Kidney (tissue), 14 donors: ENCODE data around the gene PWP1. TPM values are rescaled to one million over a fixed set of nuclear protein-coding genes. Genes with fewer than 3 reads are reported as not detected.

ENCODE experiments used
- DNase-seq, 5 donors: peaks; one replicate each; pipeline ENCODE4 v3.0.0-alpha.2; 2013 to 2020
- FAIRE-seq: peaks from 2 replicates; lab custom pipeline; 2012; peaks lifted over from hg19 to GRCh38; lab: Jason Lieb, UNC
- H3K27ac ChIP-seq, 2 donors: one replicate each; pipeline ENCODE4 v1.7.0; 2013; ENCODE audit warnings: low read depth in 2 of 2, low read length in 2 of 2, inconsistent platforms in 1 of 2
- H3K27me3 ChIP-seq: one replicate; pipeline ENCODE4 v1.7.1; 2013; ENCODE audit warnings: low read length, inconsistent platforms; ENCODE audit not compliant: control insufficient read depth, insufficient read depth
- H3K36me3 ChIP-seq, 3 donors: one replicate each; pipeline versions ENCODE4 v1.7.0 to v1.7.1; 2013; ENCODE audit warnings: low read length in 3 of 3, control low read depth in 1 of 3, inconsistent platforms in 1 of 3; ENCODE audit not compliant: insufficient read depth in 3 of 3, control insufficient read depth in 2 of 3
- H3K4me1 ChIP-seq, 3 donors: one replicate each; pipeline versions ENCODE4 v1.7.0 to v1.7.1; 2013; ENCODE audit warnings: low read length in 3 of 3, inconsistent platforms in 1 of 3, low read depth in 1 of 3; ENCODE audit not compliant: control insufficient read depth in 2 of 3, insufficient read depth in 2 of 3
- H3K4me3 ChIP-seq, 3 donors: one replicate each; pipeline versions ENCODE4 v1.7.0 to v1.8.1; 2013; ENCODE audit warnings: low read length in 3 of 3, control low read depth in 1 of 3, inconsistent platforms in 1 of 3
- H3K9ac ChIP-seq, 3 donors: one replicate each; pipeline versions ENCODE4 v1.7.0 to v1.7.1; 2013; ENCODE audit warnings: low read length in 3 of 3, control low read depth in 1 of 3, inconsistent platforms in 1 of 3
- H3K9me3 ChIP-seq, 3 donors: one replicate each; pipeline versions ENCODE4 v1.7.0 to v1.7.1; 2013; ENCODE audit warnings: low read length in 3 of 3, control low read depth in 1 of 3, inconsistent platforms in 1 of 3; ENCODE audit not compliant: control insufficient read depth in 2 of 3, insufficient read depth in 1 of 3
- CTCF ChIP-seq: IDR thresholded peaks from 3 replicates; pipeline ENCODE4 v1.5.1; 2012; ENCODE audit warnings: mild to moderate bottlenecking, moderate library complexity, borderline replicate concordance; ENCODE audit not compliant: insufficient read depth; ENCODE audit errors: extremely low read depth
- intact Hi-C: fragments of 100-400 bp; cut with DNase I; formaldehyde crosslinking; loops from one replicate; pipeline ENCODE4 v1.11.1; 2022
- polyA plus RNA-seq: library from polyadenylated mRNA; stranded (reverse); fragments of 350-450 nt; fragmentation: Illumina TruSeq; extraction: RNeasy Lipid Tissue Mini Kit (QIAGEN cat#74804); gene quantifications from one replicate; pipeline ENCODE4 v1.2.3, GENCODE V29; 2014; ENCODE audit warnings: low read depth, low replicate concordance; ENCODE audit not compliant: insufficient read depth
- total RNA-seq: library from RNA; stranded (reverse); fragmentation: NEBNext Ultra II Directional; extraction: Animal tissue kit (Norgen Biotek cat#: 25700); gene quantifications from one replicate; pipeline ENCODE4 v1.2.1, GENCODE V29; 2021
- donor health status: control.
- donor health status: control.
- donor health status: control.
- donor health status: control.
- donor health status: control.
- donor health status: DM: yes; HTN: yes; CAD: no.
- donor health status: Normal renal cell carcinoma (clear cell type).

The PWP1 gene
- total and polyA plus RNA-seq, 2 donors from 2014 or later, result 27.4 to 28.8 TPM

- no peaks in the 10 kb centered on the region for H3K9me3 ChIP-seq
- H3K36me3 ChIP-seq, result peaks cover 17 to 60% (median 21%) of the 10 kb centered on the region in 3 donors
- intact Hi-C loops, result no loop called here
- H3K4me3 ChIP-seq, result no peak overlapping the region
- no peak for TF ChIP-seq CTCF
- H3K4me1 ChIP-seq, result peaks cover 0 to 2% (median 0%) of the 10 kb centered on the region in 3 donors
- no peak overlapping the region for H3K9ac ChIP-seq
- H3K27ac ChIP-seq, result no peak overlapping the region
- H3K27me3 ChIP-seq, result no peaks in the 10 kb centered on the region
- no peak for DNase-seq
- no peak for FAIRE-seq
Observed at GRCh38 chr12:107749083-107749482, 63.5 kb downstream of the PWP1 start.

- Histone ChIP-seq H3K27me3 (no peaks in the 10 kb centered on the region), H3K4me1 (peaks cover 3 to 15% (median 14%) of the 10 kb centered on the region in 3 donors), H3K9me3 (no peaks in the 10 kb centered on the region), H3K36me3 (peaks cover 2 to 23% (median 9%) of the 10 kb centered on the region in 3 donors), H3K27ac (peak overlapping the region; percentile 69 to 84), H3K9ac (peak overlapping the region; percentile 16 to 88 (median 72)), H3K4me3 (peak overlapping the region; percentile 78 to 92 (median 88))
- FAIRE-seq (peak; percentile 15), DNase-seq (peak in 4 of 5 donors; percentile 44 to 89 (median 68))
- intact Hi-C loops, result no loop called here
- TF ChIP-seq CTCF, result no peak
Observed at GRCh38 chr12:107759410-107759809, 73.8 kb downstream of the PWP1 start.

- FAIRE-seq, result no peak
- Histone ChIP-seq H3K27ac (peak overlapping the region; percentile 69 to 84), H3K4me3 (peak overlapping the region; percentile 78 to 92 (median 88)), H3K36me3 (peaks cover 0 to 17% (median 6%) of the 10 kb centered on the region in 3 donors), H3K27me3 (no peaks in the 10 kb centered on the region), H3K9me3 (no peaks in the 10 kb centered on the region), H3K9ac (peak overlapping the region; percentile 72 to 92 (median 88)), H3K4me1 (peaks cover 3 to 15% (median 14%) of the 10 kb centered on the region in 3 donors)
- peak; percentile 45 to 78 (median 66) for DNase-seq
- intact Hi-C loops, result no loop called here
- no peak for TF ChIP-seq CTCF
Observed at GRCh38 chr12:107760207-107760808, 74.7 kb downstream of the PWP1 start.
